22Rv1 (cell line): Measurements from ENCODE around the gene HPDL.

Source experiments
- CTCF ChIP-seq: fragments of 450-650 bp; IDR thresholded peaks from 2 replicates; pipeline ENCODE4 v1.5.1; 2017; ENCODE audit warnings: mild to moderate bottlenecking
- ZFX ChIP-seq: fragments of 450-650 bp; IDR thresholded peaks from 2 replicates; pipeline ENCODE4 v1.6.1; 2017; ENCODE audit warnings: antibody characterized with exemption, borderline replicate concordance

DNA sequence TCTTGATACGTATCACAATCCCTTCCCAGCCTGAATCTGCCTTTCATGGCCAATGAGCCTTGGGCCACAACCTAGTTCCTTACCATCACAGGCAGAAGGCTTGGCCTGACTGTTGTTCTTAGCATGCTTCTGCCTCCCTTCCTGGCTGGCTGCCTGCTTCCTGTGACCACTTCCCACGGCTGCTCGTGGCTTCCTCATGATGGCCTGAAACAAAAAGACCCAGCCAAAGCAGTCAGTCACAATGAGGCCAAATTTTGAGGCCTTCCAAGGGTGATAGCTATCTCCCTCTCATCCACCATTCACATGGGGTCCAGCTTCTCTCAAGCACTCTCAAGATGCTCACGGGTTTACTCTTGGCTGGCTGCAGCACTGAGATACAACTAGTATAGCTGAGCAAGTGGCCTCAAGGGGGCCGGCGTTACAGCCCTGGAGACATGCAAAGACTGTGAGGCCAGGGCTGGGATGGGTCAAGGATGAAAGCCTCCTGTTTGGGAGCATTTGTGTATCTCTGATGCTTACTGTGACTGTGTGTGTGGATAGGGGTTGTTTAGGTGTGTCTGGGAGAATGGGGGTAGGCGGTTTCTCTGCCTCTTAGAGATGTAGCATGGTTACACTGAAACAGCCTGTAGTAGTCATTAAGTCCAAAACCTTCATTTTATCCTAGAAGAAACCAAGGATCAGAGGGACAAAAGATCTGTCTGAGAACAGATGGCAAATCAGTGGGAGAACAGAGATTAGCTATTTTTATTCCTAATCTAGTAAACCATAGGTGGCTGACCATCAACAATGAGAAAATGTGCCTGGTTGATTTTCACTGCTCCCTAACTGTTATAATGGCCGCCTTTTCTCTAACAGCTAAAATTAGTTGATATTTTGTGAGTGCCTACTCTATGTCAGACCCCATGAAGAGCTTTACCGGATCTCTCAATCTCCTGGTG lies 7.9 kb downstream of the HPDL start:
- TF ChIP-seq CTCF, result no peak
- no peak for TF ChIP-seq ZFX
